ENCODE measurements around the gene TOLLIP.

DNA sequence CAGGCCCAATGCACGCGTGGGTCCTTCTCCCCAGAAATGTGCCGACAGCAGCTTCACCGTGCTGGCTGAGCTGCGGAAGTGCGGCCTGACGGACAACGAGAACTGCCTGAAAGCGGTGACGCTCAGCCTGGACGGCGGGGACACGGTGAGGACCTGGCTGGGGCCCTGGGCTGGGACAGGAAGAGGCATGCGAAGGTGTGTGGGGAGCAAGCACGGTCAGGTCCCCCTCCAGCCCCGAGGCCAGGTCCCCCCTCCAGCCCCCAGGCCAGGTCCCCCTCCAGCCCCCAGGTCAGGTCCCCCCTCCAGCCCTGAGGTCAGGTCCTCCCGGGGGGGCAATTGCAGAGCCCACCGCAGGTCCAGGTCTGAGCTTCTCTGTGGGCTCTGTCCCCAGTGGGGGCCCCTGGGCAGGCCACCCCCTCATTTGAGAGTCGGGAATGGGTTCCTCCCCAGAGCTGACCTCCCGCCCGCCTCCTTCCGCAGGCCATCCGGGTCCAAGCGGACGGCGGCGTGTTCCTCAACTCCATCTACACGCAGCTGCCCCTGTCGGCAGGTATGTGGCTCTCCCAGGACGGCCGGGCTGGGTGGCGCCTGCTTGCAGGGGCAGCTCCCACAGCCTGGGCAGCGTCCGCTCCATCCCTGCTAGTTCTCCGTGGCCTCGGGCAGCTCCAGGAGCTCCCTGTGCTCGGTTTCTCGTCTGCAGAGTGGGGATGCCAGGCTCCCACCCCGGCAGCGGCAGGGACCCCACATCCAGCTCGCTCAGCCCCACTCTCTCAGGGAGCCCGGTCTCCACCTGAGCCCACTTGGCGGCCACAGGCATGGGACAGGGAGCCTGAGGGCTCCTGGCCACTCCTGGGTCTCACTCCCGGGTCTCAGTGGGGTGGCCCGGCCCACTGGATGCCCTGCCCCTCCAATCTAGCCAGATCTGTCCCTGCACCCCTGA, 78.7 kb downstream of the TOLLIP start:
- TF ChIP-seq, protein P1, sequence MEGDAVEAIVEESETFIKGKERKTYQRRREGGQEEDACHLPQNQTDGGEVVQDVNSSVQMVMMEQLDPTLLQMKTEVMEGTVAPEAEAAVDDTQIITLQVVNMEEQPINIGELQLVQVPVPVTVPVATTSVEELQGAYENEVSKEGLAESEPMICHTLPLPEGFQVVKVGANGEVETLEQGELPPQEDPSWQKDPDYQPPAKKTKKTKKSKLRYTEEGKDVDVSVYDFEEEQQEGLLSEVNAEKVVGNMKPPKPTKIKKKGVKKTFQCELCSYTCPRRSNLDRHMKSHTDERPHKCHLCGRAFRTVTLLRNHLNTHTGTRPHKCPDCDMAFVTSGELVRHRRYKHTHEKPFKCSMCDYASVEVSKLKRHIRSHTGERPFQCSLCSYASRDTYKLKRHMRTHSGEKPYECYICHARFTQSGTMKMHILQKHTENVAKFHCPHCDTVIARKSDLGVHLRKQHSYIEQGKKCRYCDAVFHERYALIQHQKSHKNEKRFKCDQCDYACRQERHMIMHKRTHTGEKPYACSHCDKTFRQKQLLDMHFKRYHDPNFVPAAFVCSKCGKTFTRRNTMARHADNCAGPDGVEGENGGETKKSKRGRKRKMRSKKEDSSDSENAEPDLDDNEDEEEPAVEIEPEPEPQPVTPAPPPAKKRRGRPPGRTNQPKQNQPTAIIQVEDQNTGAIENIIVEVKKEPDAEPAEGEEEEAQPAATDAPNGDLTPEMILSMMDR (IDR thresholded peaks at IDR 0.05 in 8 of 11, conservative IDR thresholded peaks at IDR 0.05 in 3 of 11) = no peak
- TF ChIP-seq POLR2A (IDR thresholded peaks at IDR 0.05) (no peak), POLR2AphosphoS5 (IDR thresholded peaks at IDR 0.05) (no peak)
